Body of pancreas (tissue), 4 donors: ENCODE results near the gene LGI2. TPM values are rescaled to one million over a fixed set of nuclear protein-coding genes. Genes with fewer than 3 reads are reported as not detected.

ENCODE experiments used
- ATAC-seq: fragments of 150-250 bp; one replicate; pipeline ENCODE4 v1.9.1; 2016
- DNase-seq, 4 donors: peaks; one replicate each; pipeline ENCODE4 v3.0.0-alpha.2; 2019
- H3K27ac ChIP-seq, 4 donors: fragments of 200-600 bp; sonication (generic); 1 replicate in 3 of 4; 2 replicates in 1 of 4; pipeline versions ENCODE4 v1.5.1 to v1.6.1; 2016 to 2019; ENCODE audit warnings: mild to moderate bottlenecking in 1 of 4, mixed read lengths in 1 of 4, moderate library complexity in 1 of 4
- H3K27me3 ChIP-seq, 2 donors: fragments of 200-600 bp; sonication (generic); one replicate each; pipeline ENCODE4 v1.6.0; 2016; ENCODE audit warnings: mild to moderate bottlenecking in 1 of 2
- H3K36me3 ChIP-seq, 2 donors: fragments of 200-600 bp; sonication (generic); replicated peaks in 1 of 2; 2 replicates each; pipeline ENCODE4 v1.5.1; 2016; ENCODE audit warnings: low read depth in 2 of 2; ENCODE audit not compliant: insufficient read depth in 1 of 2
- H3K4me1 ChIP-seq: fragments of 200-600 bp; sonication (generic); one replicate; pipeline ENCODE4 v1.6.0; 2016
- H3K4me3 ChIP-seq, 2 donors: fragments of 200-600 bp; sonication (generic); 1 replicate in 1 of 2; 2 replicates in 1 of 2; pipeline ENCODE4 v1.5.1; 2016 to 2019
- H3K9me3 ChIP-seq, 3 donors: fragments of 200-600 bp; sonication (generic); 1 replicate in 2 of 3; 2 replicates in 1 of 3; pipeline ENCODE4 v1.5.1; 2016
- CTCF ChIP-seq, 7 experiments: fragments of 450-650 bp in 4 of 7; fragments of 200-600 bp in 3 of 7; sonication (generic) in 3 of 7; IDR thresholded peaks; one replicate each; pipeline ENCODE4 v1.5.1; 2016 to 2019; ENCODE audit warnings: antibody characterized with exemption in 7 of 7
- POLR2A ChIP-seq, 3 donors: fragments of 450-650 bp; IDR thresholded peaks; one replicate each; pipeline ENCODE4 v1.6.1; 2016; ENCODE audit warnings: antibody characterized with exemption in 3 of 3, mild to moderate bottlenecking in 2 of 3
- WGBS, 2 donors: methylation state at CpG; one replicate each; pipeline ENCODE4 v1.1.5; 2017; 5-methylcytosine and 5-hydroxymethylcytosine counted together
- intact Hi-C: fragments of 100-400 bp; cut with DNase I; formaldehyde crosslinking; loops from one replicate; pipeline ENCODE4 v1.15.1; 2023
- total RNA-seq, 2 donors: library from RNA; depleted of rRNA; stranded (reverse); fragments of >200 nt; gene quantifications; one replicate each; pipeline ENCODE4 v1.1.0, GENCODE V29; 2016

LGI2 gene
- total RNA-seq, 2 donors from 2014 or later: 0.78 to 2.0 TPM

GRCh38 chr4:25075129-25075528 lies 44.4 kb upstream of the LGI2 start:
- Histone ChIP-seq H3K36me3 (no peaks in the 10 kb centered on the region), H3K4me1 (peaks cover 11% of the 10 kb centered on the region), H3K27ac (peak overlapping the region in 1 of 4 donors; percentile 68), H3K4me3 (no peak overlapping the region), H3K9me3 (no peaks in the 10 kb centered on the region), H3K27me3 (no peaks in the 10 kb centered on the region)
- ATAC-seq: no peak
- 94 to 97% methylated on average over 11 of the region's 11 CpGs for WGBS, 2 donors
- intact Hi-C loops: no loop called here
- TF ChIP-seq POLR2A (IDR thresholded peaks at IDR 0.05): no peak
- TF ChIP-seq CTCF (IDR thresholded peaks at IDR 0.05): no peak
- DNase-seq: peak in 1 of 4 donors; percentile 31

GRCh38 chr4:25070545-25070944 lies 39.8 kb upstream of the LGI2 start:
- no peaks in the 10 kb centered on the region for H3K4me1 ChIP-seq
- ATAC-seq (no peak), DNase-seq (no peak)
- no peak overlapping the region for H3K27ac ChIP-seq
- whole genome bisulfite sequencing, 2 donors: 76 to 82% methylated on average over 3 of the region's 3 CpGs
- no peaks in the 10 kb centered on the region for H3K36me3 ChIP-seq
- no peak overlapping the region for H3K4me3 ChIP-seq
- no peaks in the 10 kb centered on the region for H3K9me3 ChIP-seq
- no peaks in the 10 kb centered on the region for H3K27me3 ChIP-seq
- TF ChIP-seq POLR2A (IDR thresholded peaks at IDR 0.05) (no peak), CTCF (IDR thresholded peaks at IDR 0.05) (no peak)
- intact Hi-C loops: no loop called here

- intact Hi-C loops: no loop called here
- Histone ChIP-seq H3K36me3 (no peaks in the 10 kb centered on the region), H3K9me3 (no peaks in the 10 kb centered on the region), H3K27ac (peak overlapping the region in 1 of 4 donors; percentile 10), H3K4me1 (no peaks in the 10 kb centered on the region), H3K27me3 (no peaks in the 10 kb centered on the region), H3K4me3 (no peak overlapping the region)
- ATAC-seq: peak; percentile 65
- TF ChIP-seq POLR2A (IDR thresholded peaks at IDR 0.05) (no peak), CTCF (IDR thresholded peaks at IDR 0.05) (no peak)
- WGBS, 2 donors: 63 to 64% methylated on average over 3 of the region's 3 CpGs
- no peak for DNase-seq
These were observed 38.3 kb upstream of the LGI2 start for GRCh38 chr4:25069014-25069413.

GRCh38 chr4:25068386-25068785 lies 37.6 kb upstream of the LGI2 start:
- TF ChIP-seq POLR2A (IDR thresholded peaks at IDR 0.05) (no peak), CTCF (IDR thresholded peaks at IDR 0.05) (no peak)
- Histone ChIP-seq H3K4me1 (no peaks in the 10 kb centered on the region), H3K9me3 (no peaks in the 10 kb centered on the region), H3K27me3 (no peaks in the 10 kb centered on the region), H3K27ac (peak overlapping the region in 1 of 4 donors; percentile 10), H3K36me3 (no peaks in the 10 kb centered on the region), H3K4me3 (no peak overlapping the region)
- ATAC-seq (no peak), DNase-seq (no peak)
- WGBS, 2 donors: 77 to 83% methylated on average over 3 of the region's 3 CpGs
- intact Hi-C loops: no loop called here

- no peaks in the 10 kb centered on the region for H3K4me1 ChIP-seq
- no peaks in the 10 kb centered on the region for H3K9me3 ChIP-seq
- ATAC-seq (no peak), DNase-seq (no peak)
- no peak overlapping the region for H3K27ac ChIP-seq
- no peaks in the 10 kb centered on the region for H3K36me3 ChIP-seq
- intact Hi-C loops: no loop called here
- H3K4me3 ChIP-seq: no peak overlapping the region
- WGBS, 2 donors: 93 to 95% methylated on average over 7 of the region's 7 CpGs
- no peak for TF ChIP-seq POLR2A (IDR thresholded peaks at IDR 0.05)
- TF ChIP-seq CTCF (IDR thresholded peaks at IDR 0.05): no peak
- H3K27me3 ChIP-seq: no peaks in the 10 kb centered on the region
These were observed 35.3 kb upstream of the LGI2 start for GRCh38 chr4:25065932-25066590.
